Activated CD4-positive, alpha-beta T cell treated with anti-CD3 and anti-CD28 coated beads, Interleukin-2, amount 50 U/mL, for 24 hours (primary cell): ENCODE data around the gene ZNF444.
"Not testable (repeated sequence)": the region's sequence is repeated elsewhere in the genome, so short reads cannot be mapped to it uniquely, and the experiment has no call there.

Source experiments
- DNase-seq, 2 donors: peaks; one replicate each; pipeline ENCODE4 v3.0.0-alpha.2; 2020; ENCODE audit warnings: low read depth in 1 of 2, low spot score in 1 of 2

Gene ZNF444

DNA sequence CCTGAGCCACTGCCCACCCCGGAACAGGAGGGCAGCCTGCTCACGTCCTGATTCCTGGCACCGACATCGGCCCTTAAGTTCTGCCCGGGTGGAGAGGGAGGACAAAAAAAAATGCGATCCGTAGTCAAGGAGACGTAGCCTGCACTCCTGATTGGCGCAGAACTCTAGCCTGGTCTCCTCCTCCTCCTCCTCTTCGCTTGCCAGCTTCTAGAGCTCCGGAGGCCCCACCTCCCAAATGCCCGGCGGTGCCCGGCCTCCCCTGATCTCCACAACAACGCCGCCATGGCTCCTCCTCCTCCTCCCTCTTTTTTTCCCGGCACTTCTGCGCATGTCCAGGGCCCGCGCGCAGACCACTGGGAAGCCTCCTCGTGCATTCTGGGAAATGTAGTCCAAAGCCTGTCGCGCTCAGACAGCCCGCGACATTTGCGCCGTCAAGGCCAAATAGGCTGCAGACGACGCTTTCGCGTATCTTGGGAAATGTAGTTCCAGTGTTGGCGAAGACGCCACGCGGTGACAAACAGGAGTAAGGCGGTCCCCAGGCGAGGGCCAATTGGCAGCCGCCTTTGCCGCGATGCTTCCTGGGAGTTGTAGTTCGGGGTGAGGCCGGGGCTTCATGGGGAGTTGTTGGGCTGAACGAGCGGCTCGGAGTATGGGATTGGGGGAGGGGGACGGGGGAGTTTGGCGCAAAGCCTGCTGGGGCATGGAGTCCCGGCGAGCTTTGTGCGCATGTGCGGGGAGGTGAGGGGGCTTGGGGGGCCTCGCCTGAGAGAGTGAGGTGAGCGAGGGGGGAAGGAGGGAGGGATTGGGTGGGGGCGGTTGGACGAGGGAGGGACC lies at the start of gene ZNF444:
ZNF444 (plus strand) TSS at position 705 of the 834 bp plus-strand sequence. CDS start 5,625 bp downstream, outside the sequence.
- DNase-seq, result peak; percentile 99 to 100

DNA sequence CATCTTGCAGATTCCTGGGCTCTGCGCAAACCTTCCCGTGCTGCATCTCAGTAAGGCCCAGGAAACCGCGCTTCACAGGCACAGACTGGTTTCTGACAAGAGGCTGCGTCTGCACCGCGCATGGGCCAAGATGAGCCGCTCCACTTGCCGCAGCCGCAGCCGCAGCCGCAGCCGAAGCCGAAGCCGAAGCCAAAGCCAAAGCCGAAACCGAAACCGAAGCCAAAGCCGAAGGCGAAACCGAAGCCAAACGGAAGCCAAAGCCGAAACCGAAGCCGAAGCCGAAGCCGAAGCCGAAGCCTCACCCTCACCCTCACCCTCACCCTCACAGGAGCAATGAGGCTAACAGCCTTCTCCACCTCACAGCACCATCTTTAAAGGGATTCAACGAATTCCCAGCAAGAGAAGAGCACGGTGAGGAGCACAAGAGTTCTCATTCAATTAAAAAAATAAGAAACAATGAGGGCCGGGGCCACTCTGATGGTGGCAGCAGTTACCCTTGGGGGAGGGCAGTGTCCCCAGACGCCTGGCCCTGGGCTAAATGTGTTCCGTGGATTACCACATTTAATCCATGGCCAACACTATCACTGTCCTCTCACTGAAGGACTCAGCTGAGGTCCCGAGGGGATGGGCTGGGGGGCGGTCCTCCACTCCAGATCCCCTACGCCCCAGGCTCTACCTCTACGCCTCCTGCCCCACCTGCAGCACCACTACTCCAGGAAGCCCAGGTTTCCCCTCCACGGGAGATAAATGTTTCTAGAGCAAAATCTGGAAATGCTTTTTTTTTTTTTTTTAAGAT lies 49.1 kb upstream of the ZNF444 start:
- DNase-seq, result no peak

DNA sequence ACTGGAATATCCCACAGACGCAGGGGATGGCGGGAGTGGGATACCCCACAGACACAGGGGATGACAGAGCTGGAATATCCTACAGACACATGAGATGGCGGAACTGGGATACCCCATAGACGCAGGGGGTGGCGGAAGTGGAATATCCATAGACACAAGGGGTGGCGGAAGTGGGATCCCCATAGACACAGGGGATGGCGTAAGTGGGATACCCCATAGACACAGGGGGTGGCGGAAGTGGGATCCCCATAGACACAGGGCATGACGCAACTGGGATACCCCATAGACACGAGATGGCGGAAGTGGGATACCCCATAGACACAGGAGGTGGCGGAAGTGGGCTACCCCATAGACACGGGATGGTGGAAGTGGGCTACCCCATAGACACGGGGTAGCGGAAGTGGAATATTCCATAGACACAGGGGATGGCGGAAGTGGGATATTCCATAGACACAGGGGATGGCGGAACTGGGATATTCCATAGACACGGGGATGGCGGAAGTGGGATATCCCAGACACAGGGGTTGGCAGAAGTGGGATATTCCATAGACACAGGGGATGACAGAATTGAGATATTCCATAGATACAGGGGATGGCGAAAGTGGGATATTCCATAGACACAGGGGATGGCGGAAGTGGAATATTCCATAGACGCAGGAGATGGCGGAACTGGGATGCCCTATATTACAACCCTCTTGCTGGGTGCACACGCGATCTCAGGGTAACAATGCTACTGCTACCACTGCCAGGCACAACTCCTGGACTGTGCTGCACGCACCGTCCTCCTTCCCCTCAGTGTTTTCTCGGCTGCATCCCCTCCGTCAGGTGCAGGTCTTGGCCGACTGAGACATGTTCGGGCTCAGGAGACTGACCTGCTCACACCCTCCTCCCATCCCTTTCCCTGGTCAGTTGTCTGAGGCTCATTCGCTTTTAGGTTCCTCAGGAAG lies 48.1 kb upstream of the ZNF444 start:
- DNase-seq, result no peak

DNA sequence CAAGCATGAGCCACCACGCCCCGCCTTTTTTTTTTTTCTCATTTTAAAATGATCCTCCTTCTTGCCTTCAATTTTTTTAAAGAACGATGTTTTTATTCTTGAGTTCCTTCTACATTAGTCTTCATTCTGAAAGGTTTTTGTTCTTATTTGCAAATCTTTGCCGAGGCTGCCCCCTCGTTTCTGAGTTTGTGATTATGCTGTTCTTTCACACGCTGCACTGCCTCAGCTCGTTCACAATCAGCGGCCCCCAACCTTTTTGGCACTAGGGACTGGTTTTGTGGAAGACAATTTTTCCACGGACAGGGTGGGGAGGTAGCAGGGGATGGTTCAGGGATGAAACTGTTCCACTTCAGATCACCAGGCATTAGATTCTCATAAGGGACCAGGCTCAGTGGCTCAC lies 46.6 kb upstream of the ZNF444 start:
- no peak for DNase-seq

DNA sequence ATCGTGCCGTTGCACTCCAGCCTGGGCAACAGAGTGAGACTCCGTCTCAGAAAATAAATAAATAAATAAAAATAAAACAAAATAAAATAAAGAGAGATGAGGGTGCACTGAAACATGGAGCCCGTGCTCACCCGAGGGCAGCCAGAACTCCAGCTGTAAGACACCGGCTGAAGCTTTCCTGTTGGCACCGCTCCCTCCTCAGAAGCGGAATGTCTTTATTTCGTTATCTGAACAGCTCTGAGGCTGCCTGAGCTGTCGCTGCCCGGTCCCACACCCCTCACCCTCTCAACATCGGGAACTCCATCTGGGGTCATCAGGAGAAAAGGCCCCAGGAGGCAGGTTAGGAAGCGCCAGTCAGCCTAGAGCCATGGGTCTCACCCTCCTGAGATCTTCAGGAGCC lies 44.4 kb upstream of the ZNF444 start:
- no peak for DNase-seq

DNA sequence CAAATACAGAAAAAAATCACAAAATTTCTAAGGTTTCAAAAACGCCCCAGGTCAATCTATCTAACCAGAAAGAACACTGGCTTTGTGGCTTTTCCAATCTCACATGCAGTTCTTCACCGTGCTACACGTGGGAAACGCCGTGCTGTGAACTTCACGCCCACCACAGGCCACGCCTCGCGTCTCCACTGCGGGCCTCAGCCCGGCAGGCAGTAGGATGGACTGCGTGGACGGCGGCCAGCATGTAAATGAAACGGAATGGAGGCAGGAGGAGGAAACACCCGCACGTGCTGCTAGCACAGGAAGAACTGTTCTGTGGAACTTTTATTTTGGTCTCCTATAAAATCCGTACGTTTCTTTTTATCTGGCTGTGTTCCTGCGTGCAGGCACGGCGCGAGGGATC lies 43.8 kb upstream of the ZNF444 start:
- no peak for DNase-seq

DNA sequence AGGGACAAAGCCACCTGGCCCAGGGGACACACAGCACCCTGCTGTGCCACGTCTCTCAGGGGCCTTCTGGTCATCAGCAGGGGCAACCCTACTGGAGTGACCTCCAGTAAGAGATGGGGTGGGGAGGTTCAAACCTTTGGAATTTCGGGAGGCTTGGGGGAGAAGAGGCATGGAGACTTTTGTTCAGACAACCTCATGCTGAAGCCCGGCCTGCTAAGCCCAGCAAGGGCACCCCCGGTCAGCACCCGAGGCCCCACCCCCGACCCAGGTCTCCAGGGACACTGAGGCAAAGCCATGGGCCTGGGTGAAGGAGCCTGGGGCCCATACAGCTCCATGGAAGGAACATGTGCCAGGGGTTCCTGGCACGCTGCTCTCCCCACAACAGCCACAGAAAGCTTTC lies 43.3 kb upstream of the ZNF444 start:
- no peak for DNase-seq

DNA sequence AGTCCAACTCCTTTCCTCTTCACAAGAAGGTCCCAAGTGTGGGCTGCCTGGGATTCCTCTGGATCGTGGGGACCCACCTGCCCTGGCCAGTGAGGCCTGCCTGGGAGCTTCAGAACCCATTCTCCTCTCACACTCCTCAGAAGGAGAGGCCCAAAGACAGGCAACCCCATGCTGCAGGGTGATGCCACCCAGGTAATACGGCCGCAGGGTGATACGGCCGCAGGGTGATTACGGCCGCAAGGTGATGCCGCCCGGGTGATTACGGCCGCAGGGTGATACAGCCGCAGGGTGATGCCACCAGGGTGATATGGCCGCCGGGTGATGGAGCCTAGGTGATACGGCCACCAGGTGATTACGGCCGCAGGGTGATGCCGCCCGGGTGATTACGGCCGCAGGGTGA lies 42.9 kb upstream of the ZNF444 start:
- not testable (repeated sequence) for DNase-seq

DNA sequence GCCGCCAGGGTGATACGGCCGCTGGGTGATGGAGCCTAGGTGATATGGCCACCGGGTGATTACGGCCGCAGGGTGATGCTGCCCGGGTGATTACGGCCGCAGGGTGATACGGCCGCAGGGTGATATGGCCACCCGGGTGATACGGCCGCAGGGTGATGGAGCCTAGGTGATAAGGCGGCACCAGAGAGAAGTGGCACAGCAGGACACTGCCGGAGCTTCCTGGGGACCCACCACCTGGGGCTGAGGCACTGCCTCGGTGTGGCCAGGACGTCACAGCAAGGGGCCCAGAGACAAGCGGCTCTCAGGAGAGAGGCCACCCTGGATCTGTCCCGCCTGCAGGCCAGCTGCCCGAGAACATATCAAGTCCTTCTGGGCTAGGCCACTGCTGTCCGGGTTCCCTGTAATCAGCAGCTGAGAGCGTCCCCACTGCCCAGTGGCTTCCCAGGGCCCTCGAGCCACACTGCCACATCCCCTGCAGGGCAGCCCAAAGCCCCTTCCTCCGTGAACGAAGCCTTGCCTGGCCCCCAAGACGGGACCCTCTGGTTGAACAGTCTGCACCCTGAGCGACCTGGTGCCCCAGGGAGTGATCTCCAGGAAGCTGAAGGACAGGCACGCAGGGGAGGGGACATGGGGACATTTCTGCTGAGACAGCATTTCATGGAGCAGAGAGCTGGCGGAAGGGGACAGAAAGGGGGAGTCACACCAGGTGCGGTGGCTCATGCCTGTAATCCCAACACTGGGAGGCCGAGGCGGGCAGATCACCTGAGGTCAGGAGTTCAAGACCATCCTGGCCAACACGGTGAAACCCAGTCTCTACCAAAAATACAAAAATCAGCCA lies 42.1 kb upstream of the ZNF444 start:
- no peak for DNase-seq

DNA sequence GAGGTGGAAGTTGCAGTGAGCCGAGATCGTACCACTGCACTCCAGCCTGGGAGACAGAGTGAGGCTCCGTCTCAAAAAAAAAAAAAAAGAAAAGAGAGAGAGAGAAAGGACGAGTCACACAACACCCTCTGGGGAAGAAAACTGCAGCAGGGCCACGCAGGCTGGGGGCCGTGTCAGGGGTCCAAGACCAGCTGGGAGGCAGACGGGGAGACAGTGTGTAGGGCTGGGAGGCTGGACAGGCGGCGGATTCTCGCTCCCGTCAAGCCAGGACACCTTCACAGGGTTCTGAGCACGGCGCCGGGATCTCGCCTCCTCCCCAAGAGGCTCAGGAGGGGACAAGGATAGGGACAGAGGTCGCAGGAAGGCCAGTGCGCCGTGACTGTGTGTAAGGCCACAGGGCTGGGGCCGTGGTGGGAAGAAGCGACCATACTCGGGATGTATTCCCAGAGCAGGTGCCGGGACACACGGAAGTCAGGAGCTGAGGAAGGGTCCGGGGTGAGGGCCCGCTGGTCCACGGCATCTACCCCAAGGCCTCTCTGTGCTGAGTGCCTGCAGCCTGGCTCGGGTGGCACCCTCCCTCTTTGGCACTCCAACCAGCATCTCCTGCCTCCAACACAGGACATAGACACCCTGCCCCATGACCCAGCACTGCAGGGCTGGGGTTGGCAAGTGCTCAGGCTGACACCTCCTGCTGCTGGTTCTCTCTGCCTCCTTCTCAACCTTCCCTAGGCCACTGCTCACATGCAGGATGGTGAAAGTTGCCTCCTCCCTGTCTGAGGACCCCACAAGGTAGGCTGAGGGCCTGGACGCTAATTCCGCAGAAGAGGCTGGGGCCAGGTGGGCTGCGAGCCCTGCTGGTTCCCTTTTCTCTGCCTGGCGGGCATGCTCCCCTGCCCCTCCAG lies 41.2 kb upstream of the ZNF444 start:
- DNase-seq, result no peak

DNA sequence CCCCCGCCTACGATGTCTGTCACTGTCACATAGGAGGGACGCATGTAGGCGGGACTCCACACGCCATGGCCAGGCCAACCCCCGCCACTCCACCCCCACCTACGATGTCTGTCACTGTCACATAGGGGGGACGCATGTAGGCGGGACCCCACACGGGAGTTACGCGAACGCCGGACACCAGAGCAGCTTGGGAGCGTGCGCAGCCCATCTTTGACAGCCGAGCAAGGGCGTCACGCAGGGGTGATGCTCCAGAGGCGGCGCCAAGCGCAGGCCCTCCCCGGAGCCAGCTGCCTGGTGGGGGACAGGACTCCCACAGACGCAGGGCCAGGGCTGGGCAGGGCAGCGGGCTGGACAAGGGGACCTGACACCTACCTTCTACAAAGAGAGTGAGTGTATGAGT lies 40.0 kb upstream of the ZNF444 start:
- DNase-seq, result no peak

DNA sequence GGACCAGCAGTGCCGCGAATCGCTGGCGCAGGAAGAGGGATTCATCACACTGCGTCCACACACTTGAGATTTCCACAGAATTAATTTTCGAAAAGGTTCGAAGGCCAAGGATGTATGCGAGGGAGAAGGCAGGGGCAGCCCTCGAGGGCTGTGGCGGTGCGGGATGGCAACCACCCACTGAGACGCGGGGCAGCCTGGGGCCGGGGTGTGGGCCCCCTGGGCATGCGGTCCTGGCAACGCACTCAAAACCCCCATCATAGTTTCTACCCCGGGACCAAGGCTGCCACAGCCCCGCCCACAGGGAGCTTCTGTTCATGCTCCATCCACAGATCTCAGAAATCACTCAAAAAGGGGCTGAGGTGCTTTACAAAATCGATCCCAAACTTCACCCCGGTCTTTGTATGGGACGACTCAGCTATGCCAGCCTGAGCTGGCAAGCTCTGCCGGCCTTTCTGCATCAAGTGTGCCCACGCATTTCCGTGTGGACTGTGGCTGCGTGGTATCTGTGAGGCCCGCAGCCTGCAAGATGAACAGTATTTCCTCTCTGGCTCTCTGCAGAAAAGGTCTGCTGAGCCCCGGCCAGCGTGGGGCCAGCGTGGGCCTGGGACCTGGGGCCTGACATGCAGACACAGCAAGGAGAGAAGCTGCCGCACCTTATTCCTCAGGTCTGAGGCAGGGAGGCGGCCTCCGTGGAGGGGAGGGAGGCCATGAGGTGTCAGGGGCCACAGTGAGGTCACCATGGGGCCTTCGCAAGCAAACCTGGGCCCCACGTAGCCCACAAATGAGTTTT lies 39.1 kb upstream of the ZNF444 start:
- no peak for DNase-seq

DNA sequence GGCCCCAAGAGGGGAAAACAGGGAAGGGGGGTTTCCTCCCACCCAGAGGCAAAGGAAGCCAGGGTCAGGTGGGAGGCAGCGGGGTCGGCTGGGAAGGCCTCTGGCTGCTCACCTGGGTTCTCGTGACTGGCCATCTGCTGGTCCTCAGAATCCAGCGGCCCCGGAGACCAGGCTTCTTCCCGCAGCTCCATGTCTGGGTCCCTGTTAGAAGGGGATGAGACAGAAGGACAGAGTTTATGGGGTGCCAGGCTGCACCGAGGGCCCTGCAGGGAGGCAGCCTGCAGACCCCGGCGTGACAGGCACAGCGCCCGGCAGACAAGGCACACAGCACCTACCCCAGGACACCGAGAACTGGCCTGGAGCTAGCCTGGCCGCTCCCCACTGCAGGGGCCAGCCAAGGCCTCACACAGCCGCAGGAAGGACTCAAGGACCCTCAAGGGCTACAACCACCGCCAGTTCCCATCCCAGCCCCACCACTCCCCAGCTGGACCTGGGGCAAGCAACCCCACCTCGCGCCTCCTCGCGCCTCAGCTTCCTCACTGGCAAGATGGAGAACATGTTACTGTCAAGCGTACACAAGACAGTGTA lies 38.0 kb upstream of the ZNF444 start:
- no peak for DNase-seq

DNA sequence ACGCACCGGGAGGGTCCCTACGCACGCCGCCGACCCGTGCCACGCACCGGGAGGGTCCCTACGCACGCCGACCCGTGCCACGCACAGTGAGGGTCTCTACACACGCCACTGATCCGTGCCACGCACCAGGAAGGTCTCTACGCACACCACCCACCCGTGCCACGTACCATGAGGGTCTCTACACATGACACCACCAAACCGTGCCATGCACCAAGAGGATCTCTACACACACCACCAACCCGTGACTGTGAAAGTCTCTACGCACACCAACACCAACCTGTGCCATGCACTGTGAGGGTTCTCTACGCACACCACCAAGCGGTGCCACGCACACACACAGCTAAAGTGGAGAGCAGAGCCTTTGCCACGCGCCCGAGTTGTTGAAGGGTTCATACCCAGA lies 36.7 kb upstream of the ZNF444 start:
- DNase-seq, result no peak

DNA sequence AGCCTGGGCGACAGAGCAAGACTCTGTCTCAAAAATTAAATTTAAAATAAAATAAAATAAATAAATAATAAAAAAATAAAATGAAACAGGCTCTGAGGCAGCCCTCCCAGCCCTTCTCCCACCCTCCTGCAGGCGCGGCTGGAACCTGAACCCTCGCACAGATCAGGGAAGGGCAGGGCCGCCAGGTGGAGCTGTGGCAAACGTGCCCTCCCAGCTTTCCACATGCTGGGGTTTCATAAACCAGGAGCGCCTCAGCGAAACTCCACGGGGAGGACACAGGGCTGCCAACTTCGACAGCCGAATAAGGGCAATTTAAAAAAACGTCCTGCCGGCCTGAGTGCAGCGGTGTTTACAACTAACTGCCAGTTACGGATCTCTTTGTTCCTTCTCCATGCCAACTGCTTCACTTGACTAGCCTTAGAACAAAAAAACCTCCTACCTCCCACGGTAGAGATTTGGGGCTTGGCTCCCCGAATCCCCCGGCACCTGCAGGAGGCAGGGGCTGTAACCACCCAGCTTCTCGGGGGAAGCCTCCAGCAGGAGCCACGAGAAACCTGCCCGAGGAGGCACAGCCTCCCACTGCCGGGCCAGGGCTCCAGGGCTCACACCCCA lies 35.9 kb upstream of the ZNF444 start:
- no peak for DNase-seq

DNA sequence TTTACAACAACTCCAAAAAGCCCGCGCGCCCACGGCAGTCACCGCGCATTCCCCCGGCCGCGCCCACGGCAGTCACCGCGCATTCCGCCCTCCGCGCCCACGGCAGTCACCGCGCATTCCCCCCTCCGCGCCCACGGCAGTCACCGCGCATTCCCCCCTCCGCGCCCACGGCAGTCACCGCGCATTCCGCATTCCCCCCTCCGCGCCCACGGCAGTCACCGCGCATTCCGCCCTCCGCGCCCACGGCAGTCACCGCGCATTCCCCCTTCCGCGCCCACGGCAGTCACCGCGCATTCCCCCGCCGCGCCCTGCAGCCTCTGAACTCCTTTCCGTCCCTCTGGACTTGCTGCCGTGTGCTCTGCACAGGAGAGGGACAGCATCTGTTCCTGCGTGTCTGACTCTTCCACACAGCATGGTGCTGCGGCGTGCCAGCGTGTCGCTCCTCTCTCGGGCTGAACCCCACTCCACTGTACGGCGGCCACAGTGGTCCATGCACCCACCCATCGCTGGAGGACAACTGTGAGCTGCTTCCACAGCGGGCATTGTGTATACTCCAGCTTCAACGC lies 35.2 kb upstream of the ZNF444 start:
- DNase-seq, result not testable (repeated sequence)

DNA sequence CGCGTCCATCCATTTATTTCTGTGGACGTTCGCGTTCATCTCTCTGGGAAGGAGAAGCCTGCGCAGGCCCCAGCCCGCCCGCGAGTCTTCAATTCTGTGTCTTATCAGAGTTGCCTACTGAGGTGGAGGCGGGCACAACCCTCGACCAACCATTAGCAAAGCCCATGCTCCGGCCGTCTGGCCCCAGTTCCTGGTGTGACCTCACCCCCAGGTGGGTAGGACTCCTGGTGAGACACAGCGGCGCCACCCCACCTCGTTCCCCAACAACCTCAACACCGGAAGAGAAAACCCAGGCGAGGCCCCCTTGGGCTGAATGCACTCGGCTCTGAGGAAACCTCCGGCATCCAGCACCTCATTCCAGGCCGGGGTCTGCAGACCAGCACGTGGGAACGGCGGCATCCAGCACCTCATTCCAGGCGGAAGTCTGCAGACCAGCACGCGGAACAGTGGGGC lies 34.7 kb upstream of the ZNF444 start:
- no peak for DNase-seq
